Endothelial cell of umbilical vein (primary cell): ENCODE results near the gene RNF157. TPM values are rescaled to one million over a fixed set of nuclear protein-coding genes. Genes with fewer than 3 reads are reported as not detected.

Source experiments
- BruUV-seq: library from RNA; stranded (reverse); fragments of 400-500 nt; replicated peaks from 2 replicates; lab custom pipeline; 2021; lab: Mats Ljungman, UMichigan
- CTCF ChIA-PET: fragments of 300-600, 350-600 bp; sonication (Branson Sonifier 250); formaldehyde crosslinking; loops from one replicate; lab custom pipeline; 2021; ENCODE audit warnings: antibody characterized with exemption, inconsistent platforms; lab: Charles Lee
- POLR2A ChIA-PET: fragments of 300-600, 350-600 bp; sonication (Branson Sonifier 250); formaldehyde crosslinking; loops from one replicate; lab custom pipeline; 2021; ENCODE audit warnings: antibody characterized with exemption, inconsistent platforms; lab: Charles Lee
- DNase-seq: peaks from one replicate; pipeline ENCODE4 v3.0.0-alpha.2; 2011; ENCODE audit warnings: low read depth, low spot score
- FAIRE-seq: peaks from 2 replicates; lab custom pipeline; 2011; peaks lifted over from hg19 to GRCh38; lab: Jason Lieb, UNC
- H2AFZ ChIP-seq: 2 replicates; pipeline ENCODE4 v1.6.0; 2012; ENCODE audit warnings: low read depth, low read length, control low read depth, inconsistent platforms
- H3K27ac ChIP-seq: 2 replicates; pipeline ENCODE4 v1.5.1; 2011; ENCODE audit warnings: low read depth, mild to moderate bottlenecking, control low read depth, low read length, moderate library complexity; ENCODE audit not compliant: insufficient read depth
- H3K27me3 ChIP-seq, 2 experiments: 2 replicates each; pipeline versions ENCODE4 v1.6.0 to v1.6.1; 2011; ENCODE audit warnings: low read length in 2 of 2, mixed read lengths in 1 of 2; ENCODE audit not compliant: control insufficient read depth in 2 of 2, insufficient read depth in 2 of 2
- H3K36me3 ChIP-seq, 2 experiments: 2 replicates in 1 of 2; 3 replicates in 1 of 2; pipeline ENCODE4 v1.5.1; 2011; ENCODE audit warnings: low read length in 2 of 2, mild to moderate bottlenecking in 1 of 2, moderate library complexity in 1 of 2; ENCODE audit not compliant: control insufficient read depth in 2 of 2, insufficient read depth in 2 of 2; ENCODE audit errors: extremely low read depth in 1 of 2
- H3K4me1 ChIP-seq: 3 replicates; pipeline ENCODE4 v1.5.1; 2011; ENCODE audit warnings: mild to moderate bottlenecking, low read length; ENCODE audit not compliant: control insufficient read depth, insufficient read depth; ENCODE audit errors: extremely low read depth
- H3K4me2 ChIP-seq: 2 replicates; pipeline ENCODE4 v1.6.1; 2011; ENCODE audit warnings: low read length, control low read depth, mixed read lengths; ENCODE audit not compliant: insufficient read depth
- H3K4me3 ChIP-seq, 3 experiments: fragments of 200-600 bp in 1 of 3; sonication (generic), shearing (Covaris generic) in 1 of 3; replicated peaks in 1 of 3; 2 replicates each; pipeline ENCODE4 v1.5.1; 2011 to 2016; ENCODE audit warnings: control low read depth in 3 of 3, low read length in 3 of 3, mild to moderate bottlenecking in 2 of 3, inconsistent platforms in 1 of 3, low read depth in 1 of 3, moderate library complexity in 1 of 3; ENCODE audit not compliant: insufficient read depth in 1 of 3
- H3K79me2 ChIP-seq: 2 replicates; pipeline ENCODE4 v1.6.0; 2012; ENCODE audit warnings: low read length, inconsistent platforms; ENCODE audit not compliant: control insufficient read depth, insufficient read depth
- H3K9ac ChIP-seq: replicated peaks from 2 replicates; pipeline ENCODE3; 2011; ENCODE audit warnings: low read length, control low read depth; ENCODE audit not compliant: insufficient read depth; ENCODE audit errors: extremely low read depth
- H3K9me1 ChIP-seq: replicated peaks from 3 replicates; pipeline ENCODE4 v1.6.0; 2011; ENCODE audit warnings: mild to moderate bottlenecking, low read length; ENCODE audit not compliant: control insufficient read depth, insufficient read depth; ENCODE audit errors: extremely low read depth
- H3K9me3 ChIP-seq: replicated peaks from 2 replicates; pipeline ENCODE4 v1.5.1; 2012; ENCODE audit warnings: low read length, inconsistent platforms; ENCODE audit not compliant: control insufficient read depth, insufficient read depth
- H4K20me1 ChIP-seq: replicated peaks from 2 replicates; pipeline ENCODE3; 2011; ENCODE audit warnings: mild to moderate bottlenecking, low read length; ENCODE audit not compliant: control insufficient read depth, insufficient read depth; ENCODE audit errors: extremely low read depth
- CTCF ChIP-seq, 2 donors: IDR thresholded peaks; 1 replicate in 1 of 2; 2 replicates in 1 of 2; pipeline ENCODE4 v1.5.1; 2011; ENCODE audit warnings: low read length in 2 of 2, mild to moderate bottlenecking in 2 of 2, moderate library complexity in 2 of 2, control low read depth in 1 of 2, inconsistent platforms in 1 of 2, low read depth in 1 of 2; ENCODE audit not compliant: insufficient read depth in 1 of 2; ENCODE audit errors: extremely low read depth in 1 of 2
- EZH2 ChIP-seq: IDR thresholded peaks from 2 replicates; pipeline ENCODE4 v1.6.1; 2012; ENCODE audit warnings: borderline replicate concordance, low read depth, mild to moderate bottlenecking, moderate library complexity, low read length, inconsistent platforms; ENCODE audit not compliant: severe bottlenecking
- FOS ChIP-seq: IDR thresholded peaks from 2 replicates; pipeline ENCODE4 v1.6.1; 2011; ENCODE audit warnings: mild to moderate bottlenecking, low read length, moderate library complexity, borderline replicate concordance; ENCODE audit not compliant: insufficient read depth
- GATA2 ChIP-seq: IDR thresholded peaks from 2 replicates; pipeline ENCODE4 v1.7.0; 2011; ENCODE audit warnings: low read depth, mild to moderate bottlenecking, moderate library complexity, mixed read lengths, low read length; ENCODE audit not compliant: insufficient read length, insufficient read depth
- JUN ChIP-seq: IDR thresholded peaks from 2 replicates; pipeline ENCODE4 v1.6.1; 2011; ENCODE audit warnings: borderline replicate concordance, low read depth; ENCODE audit not compliant: insufficient read length, insufficient read depth
- MAX ChIP-seq: IDR thresholded peaks from 2 replicates; pipeline ENCODE4 v1.6.1; 2011; ENCODE audit not compliant: insufficient read depth, insufficient read length
- MYC ChIP-seq: IDR thresholded peaks from one replicate; pipeline ENCODE4 v1.6.1; 2011; ENCODE audit warnings: mild to moderate bottlenecking, low read depth, low read length
- POLR2A ChIP-seq: IDR thresholded peaks from 2 replicates; pipeline ENCODE4 v1.6.1; 2012; ENCODE audit warnings: low read depth, mild to moderate bottlenecking, control low read depth, low read length
- POLR2AphosphoS5 ChIP-seq: IDR thresholded peaks from 2 replicates; pipeline ENCODE4 v1.6.1; 2012; ENCODE audit warnings: low read depth, mild to moderate bottlenecking, control low read depth, low read length, moderate library complexity; ENCODE audit not compliant: insufficient read depth
- dilution Hi-C: fragments of 300-500 bp; cut with MboI; formaldehyde crosslinking; loops from one replicate; pipeline ENCODE4 v1.15.0; 2019; ENCODE audit warnings: low sequenced_read_pairs; ENCODE audit not compliant: extremely low pct_ligation_motif_present
- intact Hi-C: fragments of 100-400 bp; cut with micrococcal nuclease; formaldehyde crosslinking; loops from one replicate; pipeline ENCODE4 v1.10.0; 2022
- polyA plus RNA-seq, 4 experiments: library from polyadenylated mRNA; depleted of rRNA in 3 of 4; stranded (reverse) in 3 of 4; unstranded in 1 of 4; fragments of >200 nt; gene quantifications; 2 replicates each; pipeline versions ENCODE4 v1.2.1 to v1.2.3, GENCODE V29; 2011 to 2012; ENCODE audit warnings: missing spikeins in 1 of 4
- total RNA-seq: library from RNA; stranded (reverse); gene quantifications from 2 replicates; pipeline ENCODE4 v1.2.3, GENCODE V29; 2021

The RNF157 gene
- total and polyA plus RNA-seq, 2 donors (not counting 3 experiments of a cell fraction or from before 2014, with no cell fraction given): 0.07 to 0.86 TPM

- BruUV-seq: no TSS peak
Measured at GRCh38 chr17:76196675-76197074, 43.6 kb downstream of the RNF157 start.

More at GRCh38 chr17:76196675-76197074, 43.6 kb downstream of the RNF157 start:
- no peak overlapping the region for H2AFZ ChIP-seq
- H3K79me2 ChIP-seq: no peaks in the 10 kb centered on the region
- H3K27me3 ChIP-seq: peaks cover 7 to 10% of the 10 kb centered on the region in 2 experiments
- FAIRE-seq (no peak), DNase-seq (no peak)
- H3K9me3 ChIP-seq: no peaks in the 10 kb centered on the region
- H3K4me2 ChIP-seq: no peak overlapping the region
- no peak overlapping the region for H3K4me3 ChIP-seq
- POLR2A ChIA-PET: no interaction called here
- CTCF ChIA-PET: interaction anchor here (0.6 to 1.9 kb wide), 4 partner anchors 12 to 83 kb away, joined by 3 to 8 read pairs (median 5); no protein-coding TSS in a partner anchor
- no peaks in the 10 kb centered on the region for H3K9me1 ChIP-seq
- H3K36me3 ChIP-seq: no peaks in the 10 kb centered on the region
- TF ChIP-seq FOS: no peak
- no peak for TF ChIP-seq POLR2AphosphoS5
- TF ChIP-seq JUN: no peak
- no peak for TF ChIP-seq MYC
- no peak for TF ChIP-seq GATA2
- TF ChIP-seq CTCF (IDR thresholded peaks at IDR 0.05; ENCODE audit: extremely low read depth in 1 of 2, insufficient read depth in 1 of 2, low read depth in 1 of 2, low read length in 2 of 2): no peak
- no peak for TF ChIP-seq MAX
- TF ChIP-seq EZH2: no peak
- no peak for TF ChIP-seq POLR2A
- dilution Hi-C loops (no loop called here), intact Hi-C loops (no loop called here)
- no peaks in the 10 kb centered on the region for H3K4me1 ChIP-seq
- H3K27ac ChIP-seq: no peak overlapping the region
- H4K20me1 ChIP-seq: no peaks in the 10 kb centered on the region
- no peak overlapping the region for H3K9ac ChIP-seq
